IMR-90 (cell line): ENCODE data around the gene LRIT2. TPM values are rescaled to one million over a fixed set of nuclear protein-coding genes. Genes with fewer than 3 reads are reported as not detected.
"Not testable (repeated sequence)": the region's sequence is repeated elsewhere in the genome, so short reads cannot be mapped to it uniquely, and the experiment has no call there.

Experiments used
- ATAC-seq: fragments of 200-7000 bp; cut with Tn5 transposase; 2 replicates; pipeline ENCODE4 v1.9.1; 2020; ENCODE audit warnings: low read depth, mild to moderate bottlenecking, moderate library complexity
- BruUV-seq: library from RNA; stranded (reverse); fragments of 400-500 nt; replicated peaks from 2 replicates; lab custom pipeline; 2021; lab: Mats Ljungman, UMichigan
- CTCF ChIA-PET: fragments of 300-600 bp; formaldehyde crosslinking; extraction: SDS; loops from one replicate; lab custom pipeline; 2021; ENCODE audit warnings: antibody characterized with exemption; lab: Yijun Ruan, JAX
- POLR2A ChIA-PET: fragments of 300-600 bp; sonication (Branson Sonifier 250); formaldehyde crosslinking; loops from one replicate; lab custom pipeline; 2022; ENCODE audit warnings: antibody characterized with exemption; ENCODE audit not compliant: unreplicated experiment; lab: Charles Lee
- DNase-seq: peaks from one replicate; pipeline ENCODE4 v3.0.0; 2013
- H2AFZ ChIP-seq: replicated peaks from 2 replicates; pipeline ENCODE3; 2013; ENCODE audit warnings: low read length, mild to moderate bottlenecking; ENCODE audit not compliant: poor library complexity
- H2AK5ac ChIP-seq: 2 replicates; pipeline ENCODE4 v1.6.1; 2013; ENCODE audit warnings: low read depth, low read length, inconsistent platforms
- H2AK9ac ChIP-seq: replicated peaks from 2 replicates; pipeline ENCODE3; 2013; ENCODE audit warnings: mild to moderate bottlenecking, low read depth, low read length, moderate library complexity; ENCODE audit not compliant: poor library complexity
- H2BK120ac ChIP-seq: 2 replicates; pipeline ENCODE4 v1.6.1; 2013; ENCODE audit warnings: low read depth, low read length, inconsistent platforms
- H2BK15ac ChIP-seq: 3 replicates; pipeline ENCODE4 v1.6.1; 2013; ENCODE audit warnings: low read depth, low read length, inconsistent platforms
- H2BK20ac ChIP-seq: 2 replicates; pipeline ENCODE4 v1.6.1; 2013; ENCODE audit warnings: low read depth, mild to moderate bottlenecking, inconsistent platforms, low read length, moderate library complexity
- H2BK5ac ChIP-seq: 2 replicates; pipeline ENCODE4 v1.6.1; 2013; ENCODE audit warnings: mild to moderate bottlenecking, low read depth, low read length, inconsistent platforms; ENCODE audit not compliant: poor library complexity, severe bottlenecking
- H3K14ac ChIP-seq: replicated peaks from 2 replicates; pipeline ENCODE4 v1.6.1; 2013; ENCODE audit warnings: low read depth, low read length, inconsistent platforms
- H3K18ac ChIP-seq: 2 replicates; pipeline ENCODE4 v1.6.1; 2013; ENCODE audit warnings: low read depth, low read length, control low read depth
- H3K23ac ChIP-seq: 2 replicates; pipeline ENCODE4 v1.6.1; 2013; ENCODE audit warnings: low read depth, low read length, inconsistent platforms
- H3K27ac ChIP-seq: 2 replicates; pipeline ENCODE4 v1.5.1; 2013; ENCODE audit warnings: mild to moderate bottlenecking, control low read depth, low read length; ENCODE audit not compliant: insufficient read depth
- H3K27me3 ChIP-seq: 2 replicates; pipeline ENCODE4 v1.6.1; 2013; ENCODE audit warnings: low read length; ENCODE audit not compliant: control insufficient read depth, insufficient read depth
- H3K36me3 ChIP-seq: 2 replicates; pipeline ENCODE4 v1.6.1; 2013; ENCODE audit warnings: low read length, mixed read lengths; ENCODE audit not compliant: control insufficient read depth, insufficient read depth
- H3K4ac ChIP-seq: 2 replicates; pipeline ENCODE4 v1.6.1; 2013; ENCODE audit warnings: low read depth, low read length, inconsistent platforms
- H3K4me1 ChIP-seq: 2 replicates; pipeline ENCODE4 v1.6.1; 2013; ENCODE audit warnings: low read length, mixed read lengths; ENCODE audit not compliant: control insufficient read depth, insufficient read depth
- H3K4me2 ChIP-seq: 2 replicates; pipeline ENCODE4 v1.6.1; 2013; ENCODE audit warnings: low read depth, mild to moderate bottlenecking, control low read depth, low read length, moderate library complexity
- H3K4me3 ChIP-seq: 2 replicates; pipeline ENCODE4 v1.5.1; 2013; ENCODE audit warnings: low read depth, mild to moderate bottlenecking, control low read depth, low read length, moderate library complexity; ENCODE audit not compliant: insufficient read depth
- H3K56ac ChIP-seq: 2 replicates; pipeline ENCODE4 v1.6.1; 2013; ENCODE audit warnings: low read length, inconsistent platforms; ENCODE audit not compliant: insufficient read depth; ENCODE audit errors: extremely low read depth
- H3K79me1 ChIP-seq, 2 experiments: 2 replicates each; pipeline ENCODE4 v1.6.1; 2013; ENCODE audit warnings: low read length in 2 of 2, inconsistent platforms in 1 of 2, low read depth in 1 of 2
- H3K9ac ChIP-seq: 2 replicates; pipeline ENCODE4 v1.6.1; 2013; ENCODE audit warnings: low read depth, low read length, control low read depth
- H3K9me1 ChIP-seq: 2 replicates; pipeline ENCODE4 v1.6.1; 2013; ENCODE audit warnings: low read length, inconsistent platforms; ENCODE audit not compliant: insufficient read depth
- H3K9me3 ChIP-seq: 2 replicates; pipeline ENCODE4 v1.6.1; 2013; ENCODE audit warnings: low read length; ENCODE audit not compliant: control insufficient read depth, insufficient read depth
- H4K20me1 ChIP-seq: 2 replicates; pipeline ENCODE4 v1.6.1; 2013; ENCODE audit warnings: low read length, inconsistent platforms; ENCODE audit not compliant: insufficient read depth
- H4K5ac ChIP-seq: 2 replicates; pipeline ENCODE4 v1.6.1; 2013; ENCODE audit warnings: mild to moderate bottlenecking, low read depth, low read length, control low read depth
- H4K8ac ChIP-seq, 2 experiments: 2 replicates each; pipeline ENCODE4 v1.6.1; 2013; ENCODE audit warnings: low read depth in 2 of 2, low read length in 2 of 2, control low read depth in 1 of 2, inconsistent platforms in 1 of 2
- H4K91ac ChIP-seq: 2 replicates; pipeline ENCODE4 v1.6.1; 2013; ENCODE audit warnings: low read depth, low read length, inconsistent platforms; ENCODE audit not compliant: insufficient read depth
- WGBS, 2 experiments: methylation state at CpG; one replicate each; pipeline versions ENCODE4 v1.1.5 to v1.1.7; 2013; ENCODE audit warnings: missing lambda C conversion rate in 2 of 2; ENCODE audit not compliant: insufficient read length in 1 of 2; ENCODE audit errors: extremely low coverage in 2 of 2; 5-methylcytosine and 5-hydroxymethylcytosine counted together
- dilution Hi-C: fragments of 300-500 bp; cut with HindIII; formaldehyde crosslinking; loops from one replicate; pipeline ENCODE4 v1.14.3; 2018; ENCODE audit warnings: low sequenced_read_pairs; ENCODE audit not compliant: unreplicated experiment
- in situ Hi-C: fragments of 300-500 bp; cut with MboI; formaldehyde crosslinking; loops from 3 replicates; pipeline ENCODE4 v1.14.3; 2019; ENCODE audit warnings: low sequenced_read_pairs, inconsistent platforms, mixed read lengths
- intact Hi-C: fragments of 100-400 bp; cut with micrococcal nuclease; formaldehyde crosslinking; loops from 2 replicates; pipeline ENCODE4 v1.10.0; 2022
- polyA plus RNA-seq, 3 experiments: library from polyadenylated mRNA; depleted of rRNA; stranded (reverse); fragments of >200 nt; gene quantifications; 2 replicates each; pipeline ENCODE4 v1.2.3, GENCODE V29; 2012; ENCODE audit warnings: low replicate concordance in 1 of 3
- total RNA-seq: library from RNA; depleted of rRNA; stranded (reverse); fragments of >200 nt; gene quantifications from 2 replicates; pipeline ENCODE4 v1.2.3, GENCODE V29; 2012

The LRIT2 gene
- total and polyA plus RNA-seq, 2 of the 4 experiments (the other 2 are of a cell fraction): not detected

DNA sequence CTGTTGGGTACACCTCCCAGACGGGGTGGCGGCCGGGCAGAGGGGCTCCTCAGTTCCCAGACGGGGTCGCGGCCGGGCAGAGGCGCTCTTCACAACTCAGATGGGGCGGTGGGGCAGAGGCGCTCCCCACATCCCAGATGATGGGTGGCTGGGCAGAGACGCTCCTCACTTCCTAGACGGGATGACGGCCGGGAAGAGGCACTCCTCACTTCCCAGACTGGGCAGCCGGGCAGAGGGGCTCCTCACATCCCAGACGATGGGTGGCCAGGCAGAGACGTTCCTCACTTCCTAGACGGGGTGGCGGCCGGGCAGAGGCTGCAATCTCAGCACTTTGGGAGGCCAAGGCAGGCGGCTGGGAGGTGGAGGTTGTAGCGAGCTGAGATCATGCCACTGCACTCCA lies 45.0 kb downstream of the LRIT2 start:
- H3K79me1 ChIP-seq, H2BK120ac ChIP-seq, dilution Hi-C loops, H2BK15ac ChIP-seq, H4K5ac ChIP-seq, H2BK20ac ChIP-seq, H3K4me1 ChIP-seq, ATAC-seq, H2AK9ac ChIP-seq, H3K4ac ChIP-seq, H4K20me1 ChIP-seq, H2AK5ac ChIP-seq, H3K9me1 ChIP-seq, POLR2A ChIA-PET, H3K14ac ChIP-seq, H3K18ac ChIP-seq, H3K23ac ChIP-seq, H3K4me3 ChIP-seq, H2AFZ ChIP-seq, H2BK5ac ChIP-seq, H4K91ac ChIP-seq, BruUV-seq, H3K9me3 ChIP-seq, H3K4me2 ChIP-seq, H3K56ac ChIP-seq, H3K27ac ChIP-seq, CTCF ChIA-PET, in situ Hi-C loops, H3K27me3 ChIP-seq, DNase-seq, H3K9ac ChIP-seq, H3K36me3 ChIP-seq, intact Hi-C loops, H4K8ac ChIP-seq: not testable (repeated sequence)
- WGBS, 2 experiments: 88% methylated on average over 8 of the region's 22 CpGs; no CpG with 5 or more reads in 1 of the 2 experiments
